GM12878 (cell line): ENCODE data around the gene WNT9B.

Experiments
- CTCF ChIP-seq, 3 experiments: IDR thresholded peaks in 2 of 3; conservative IDR thresholded peaks in 1 of 3; 2 replicates each; pipeline ENCODE4 v1.5.1; 2011; ENCODE audit warnings: low read depth in 3 of 3, low read length in 3 of 3, mild to moderate bottlenecking in 3 of 3, control low read depth in 2 of 3, moderate library complexity in 2 of 3, inconsistent platforms in 1 of 3, mixed read lengths in 1 of 3; ENCODE audit not compliant: control insufficient read depth in 2 of 3, insufficient read depth in 1 of 3; ENCODE audit errors: extremely low read depth in 1 of 3
- PML ChIP-seq: IDR thresholded peaks from 2 replicates; pipeline ENCODE4 v1.6.1; 2012; ENCODE audit warnings: low read length, inconsistent platforms
- POLR2AphosphoS5 ChIP-seq: IDR thresholded peaks from 2 replicates; pipeline ENCODE4 v1.6.1; 2011; ENCODE audit warnings: mild to moderate bottlenecking, low read length, inconsistent platforms
- ZNF217 ChIP-seq: fragments of 450-650 bp; IDR thresholded peaks from 2 replicates; pipeline ENCODE4 v1.6.1; 2017; ENCODE audit warnings: antibody characterized with exemption, mild to moderate bottlenecking

GRCh38 chr17:46896991-46897390, 45.6 kb downstream of the WNT9B start:
- no peak for TF ChIP-seq CTCF (IDR thresholded peaks at IDR 0.05 in 2 of 3, conservative IDR thresholded peaks at IDR 0.05 in 1 of 3; ENCODE audit: control insufficient read depth in 2 of 3, extremely low read depth in 1 of 3, insufficient read depth in 1 of 3, low read depth in 3 of 3, low read length in 3 of 3)
- TF ChIP-seq PML = no peak
- no peak for TF ChIP-seq POLR2AphosphoS5
- TF ChIP-seq ZNF217 = no peak
